Measurements from ENCODE around the gene CRACR2A. TPM values are rescaled to one million over a fixed set of nuclear protein-coding genes. Genes with fewer than 3 reads are reported as not detected.

The CRACR2A gene
- total RNA-seq, 4 donors from 2014 or later = 0.47 to 1.7 (median 1.1) TPM

DNA sequence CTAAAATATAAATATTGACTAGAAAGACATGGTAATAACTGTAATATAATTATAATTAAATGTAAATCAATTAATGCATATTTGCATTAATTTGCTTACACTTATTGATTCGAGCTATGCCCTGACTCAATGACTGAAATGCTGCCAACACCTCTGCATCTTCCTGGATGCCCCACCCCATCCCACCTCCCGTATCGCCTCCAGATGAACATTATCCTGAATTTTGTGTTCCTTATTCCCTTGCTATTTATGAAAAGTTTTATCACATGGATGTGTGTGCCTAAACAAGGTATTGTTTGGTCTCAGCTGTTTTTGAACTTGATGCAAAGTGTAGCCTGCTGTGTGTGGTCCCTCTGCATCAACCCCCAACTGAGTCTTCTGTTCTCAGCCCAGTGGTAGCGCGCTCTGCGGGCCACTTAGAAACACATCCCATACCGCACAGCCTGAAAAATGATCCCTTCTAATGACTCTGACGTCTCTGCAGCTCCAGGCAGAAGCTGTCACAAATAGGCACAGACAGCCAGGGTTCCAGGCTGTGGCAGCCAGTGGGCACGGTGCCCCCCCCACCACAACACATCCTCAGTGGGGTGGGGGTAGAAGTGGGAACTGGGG lies 165.4 kb downstream of the CRACR2A start:
- ATAC-seq (no peak), DNase-seq (no peak)
- no peaks in the 10 kb centered on the region for H3K36me3 ChIP-seq
- TF ChIP-seq, protein P1, sequence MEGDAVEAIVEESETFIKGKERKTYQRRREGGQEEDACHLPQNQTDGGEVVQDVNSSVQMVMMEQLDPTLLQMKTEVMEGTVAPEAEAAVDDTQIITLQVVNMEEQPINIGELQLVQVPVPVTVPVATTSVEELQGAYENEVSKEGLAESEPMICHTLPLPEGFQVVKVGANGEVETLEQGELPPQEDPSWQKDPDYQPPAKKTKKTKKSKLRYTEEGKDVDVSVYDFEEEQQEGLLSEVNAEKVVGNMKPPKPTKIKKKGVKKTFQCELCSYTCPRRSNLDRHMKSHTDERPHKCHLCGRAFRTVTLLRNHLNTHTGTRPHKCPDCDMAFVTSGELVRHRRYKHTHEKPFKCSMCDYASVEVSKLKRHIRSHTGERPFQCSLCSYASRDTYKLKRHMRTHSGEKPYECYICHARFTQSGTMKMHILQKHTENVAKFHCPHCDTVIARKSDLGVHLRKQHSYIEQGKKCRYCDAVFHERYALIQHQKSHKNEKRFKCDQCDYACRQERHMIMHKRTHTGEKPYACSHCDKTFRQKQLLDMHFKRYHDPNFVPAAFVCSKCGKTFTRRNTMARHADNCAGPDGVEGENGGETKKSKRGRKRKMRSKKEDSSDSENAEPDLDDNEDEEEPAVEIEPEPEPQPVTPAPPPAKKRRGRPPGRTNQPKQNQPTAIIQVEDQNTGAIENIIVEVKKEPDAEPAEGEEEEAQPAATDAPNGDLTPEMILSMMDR (IDR thresholded peaks at IDR 0.05 in 4 of 5, conservative IDR thresholded peaks at IDR 0.05 in 1 of 5) = no peak
- no peak for TF ChIP-seq POLR2A (IDR thresholded peaks at IDR 0.05)
- intact Hi-C loops (cut with DNase I; ENCODE audit: low total_unique reads) (no loop called here), in situ Hi-C loops (cut with MboI; ENCODE audit: low sequenced_read_pairs in 4 of 4) (no loop called here)
- H3K27me3 ChIP-seq = no peaks in the 10 kb centered on the region
- no peak overlapping the region for H3K4me3 ChIP-seq
- no peaks in the 10 kb centered on the region for H3K4me1 ChIP-seq
- no peaks in the 10 kb centered on the region for H3K9me3 ChIP-seq
- no peak overlapping the region for H3K27ac ChIP-seq

DNA sequence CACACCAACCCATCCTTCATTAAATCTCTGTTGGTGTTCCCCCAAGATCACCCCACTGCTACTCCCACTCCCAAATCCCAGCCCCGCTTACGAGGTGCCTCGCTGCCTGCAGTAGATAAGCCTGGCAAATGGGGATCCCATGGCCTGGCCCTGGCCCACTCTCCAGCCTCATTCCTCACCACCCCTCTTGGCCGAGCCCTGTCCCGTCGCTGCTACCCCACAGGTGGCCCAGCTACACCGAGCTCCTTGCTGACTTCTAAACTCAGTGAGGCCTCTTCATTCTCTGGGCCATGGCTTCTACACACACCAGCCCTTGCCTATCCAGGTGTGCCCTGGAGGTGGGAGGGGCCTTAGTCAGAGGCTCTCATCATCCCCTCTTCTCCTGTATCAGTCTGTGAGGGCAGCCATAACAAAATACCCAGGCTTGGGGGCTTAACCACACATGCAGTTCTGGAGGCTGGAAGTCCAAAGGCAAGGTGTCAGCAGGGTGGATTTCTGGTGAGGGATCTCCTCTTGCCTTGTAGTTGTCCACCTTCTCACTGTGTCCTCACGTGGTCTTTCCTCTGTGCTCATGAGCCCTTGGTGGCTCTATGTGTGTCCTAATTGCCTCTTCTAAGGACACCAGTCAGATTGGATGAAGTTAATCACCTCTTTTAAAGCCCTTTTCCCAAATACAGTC lies 169.1 kb downstream of the CRACR2A start:
- H3K4me3 ChIP-seq = no peak overlapping the region
- TF ChIP-seq POLR2A (IDR thresholded peaks at IDR 0.05) = no peak
- TF ChIP-seq, protein P1 (IDR thresholded peaks at IDR 0.05 in 4 of 5, conservative IDR thresholded peaks at IDR 0.05 in 1 of 5) = no peak
- ATAC-seq (no peak), DNase-seq (no peak)
- intact Hi-C loops (cut with DNase I; ENCODE audit: low total_unique reads) (no loop called here), in situ Hi-C loops (cut with MboI; ENCODE audit: low sequenced_read_pairs in 4 of 4) (no loop called here)
- H3K9me3 ChIP-seq = no peaks in the 10 kb centered on the region
- H3K27ac ChIP-seq = no peak overlapping the region
- no peaks in the 10 kb centered on the region for H3K36me3 ChIP-seq
- no peaks in the 10 kb centered on the region for H3K27me3 ChIP-seq
- no peaks in the 10 kb centered on the region for H3K4me1 ChIP-seq

DNA sequence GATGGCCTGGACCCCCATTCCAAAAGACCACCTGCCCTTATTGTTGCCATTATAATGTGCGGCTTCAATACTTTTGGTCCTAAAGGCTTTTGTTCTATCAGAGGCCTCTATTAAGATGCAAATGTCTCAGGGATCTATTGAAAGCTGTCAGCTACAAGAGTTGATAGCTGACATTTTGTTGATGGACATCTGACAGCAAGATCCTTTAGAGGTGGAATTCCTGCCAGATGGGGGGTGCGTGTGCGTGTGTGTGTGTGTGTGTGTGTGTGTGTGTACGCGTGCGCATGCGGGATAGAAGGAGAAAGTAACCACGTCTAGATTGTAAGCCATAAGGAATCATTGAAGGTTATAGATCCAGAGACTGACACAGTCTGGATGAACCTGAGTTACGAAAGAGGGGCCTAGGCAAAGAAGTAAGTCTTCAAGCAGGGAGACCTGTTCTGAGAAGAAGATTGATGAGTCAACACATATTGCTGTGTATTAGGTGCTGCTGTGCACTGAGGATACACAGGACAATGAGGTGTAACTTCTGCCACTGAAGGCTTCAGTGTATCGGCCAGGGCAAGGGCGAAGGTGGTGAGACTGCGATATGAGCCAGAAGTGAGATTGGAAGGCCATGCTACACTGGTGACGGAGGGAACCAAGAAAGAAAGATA lies 172.7 kb downstream of the CRACR2A start:
- Histone ChIP-seq H3K4me1 (no peaks in the 10 kb centered on the region), H3K9me3 (no peaks in the 10 kb centered on the region), H3K27ac (no peak overlapping the region), H3K4me3 (no peak overlapping the region), H3K36me3 (no peaks in the 10 kb centered on the region), H3K27me3 (no peaks in the 10 kb centered on the region)
- intact Hi-C loops (cut with DNase I; ENCODE audit: low total_unique reads) (no loop called here), in situ Hi-C loops (cut with MboI; ENCODE audit: low sequenced_read_pairs in 4 of 4) (no loop called here)
- DNase-seq (no peak), ATAC-seq (no peak)
- TF ChIP-seq, protein P1 (IDR thresholded peaks at IDR 0.05 in 4 of 5, conservative IDR thresholded peaks at IDR 0.05 in 1 of 5) = no peak
- TF ChIP-seq POLR2A (IDR thresholded peaks at IDR 0.05) = no peak

DNA sequence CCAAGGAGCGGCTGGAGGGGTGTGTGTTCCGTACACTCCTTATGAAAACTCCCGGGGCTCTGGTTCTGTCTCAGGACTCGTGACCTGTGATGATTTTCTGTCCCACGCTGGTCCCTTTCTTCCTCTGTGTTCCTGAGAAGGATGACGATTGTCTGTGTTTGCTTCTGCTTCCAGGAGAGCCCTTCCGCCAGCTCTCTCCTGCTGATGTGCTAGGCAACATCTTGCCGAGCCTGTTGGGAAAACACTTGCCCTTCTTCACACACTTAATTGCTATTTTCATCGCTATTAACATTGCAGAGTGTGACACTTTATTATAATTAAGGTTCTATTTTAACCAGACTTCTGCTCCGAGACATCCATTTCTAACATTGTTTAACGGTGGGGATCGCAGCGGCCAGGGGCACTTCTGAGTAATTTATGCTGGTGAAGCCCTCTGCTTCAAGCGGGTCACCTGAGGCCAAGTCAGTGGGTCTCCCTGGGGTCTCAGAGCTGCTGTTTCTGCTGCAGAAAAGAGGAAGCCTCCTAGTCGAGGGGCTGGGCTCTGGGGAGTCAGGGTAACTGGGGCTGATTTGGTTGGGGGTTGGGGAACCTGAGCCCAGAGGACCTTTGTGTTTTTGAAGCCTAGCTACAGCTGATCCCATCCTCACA lies 173.3 kb downstream of the CRACR2A start:
- TF ChIP-seq, protein P1 (IDR thresholded peaks at IDR 0.05 in 4 of 5, conservative IDR thresholded peaks at IDR 0.05 in 1 of 5) = no peak
- TF ChIP-seq POLR2A (IDR thresholded peaks at IDR 0.05) = no peak
- intact Hi-C loops (cut with DNase I; ENCODE audit: low total_unique reads) (no loop called here), in situ Hi-C loops (cut with MboI; ENCODE audit: low sequenced_read_pairs in 4 of 4) (no loop called here)
- Histone ChIP-seq H3K9me3 (no peaks in the 10 kb centered on the region), H3K4me3 (no peak overlapping the region), H3K27me3 (no peaks in the 10 kb centered on the region), H3K27ac (no peak overlapping the region), H3K36me3 (no peaks in the 10 kb centered on the region), H3K4me1 (no peaks in the 10 kb centered on the region)
- ATAC-seq (no peak), DNase-seq (no peak)
